NCI-H2081 treated with DMSO at 0.1 percent for 48 hours (cell line): ENCODE data around the gene SPESP1.
A peak's percentile ranks its signal among the peaks of the same experiment; 100 is the strongest.

Experiments
- DNase-seq: peaks from one replicate; lab custom pipeline; 2025; lab: John Stamatoyannopoulos, UW

The SPESP1 gene

DNA sequence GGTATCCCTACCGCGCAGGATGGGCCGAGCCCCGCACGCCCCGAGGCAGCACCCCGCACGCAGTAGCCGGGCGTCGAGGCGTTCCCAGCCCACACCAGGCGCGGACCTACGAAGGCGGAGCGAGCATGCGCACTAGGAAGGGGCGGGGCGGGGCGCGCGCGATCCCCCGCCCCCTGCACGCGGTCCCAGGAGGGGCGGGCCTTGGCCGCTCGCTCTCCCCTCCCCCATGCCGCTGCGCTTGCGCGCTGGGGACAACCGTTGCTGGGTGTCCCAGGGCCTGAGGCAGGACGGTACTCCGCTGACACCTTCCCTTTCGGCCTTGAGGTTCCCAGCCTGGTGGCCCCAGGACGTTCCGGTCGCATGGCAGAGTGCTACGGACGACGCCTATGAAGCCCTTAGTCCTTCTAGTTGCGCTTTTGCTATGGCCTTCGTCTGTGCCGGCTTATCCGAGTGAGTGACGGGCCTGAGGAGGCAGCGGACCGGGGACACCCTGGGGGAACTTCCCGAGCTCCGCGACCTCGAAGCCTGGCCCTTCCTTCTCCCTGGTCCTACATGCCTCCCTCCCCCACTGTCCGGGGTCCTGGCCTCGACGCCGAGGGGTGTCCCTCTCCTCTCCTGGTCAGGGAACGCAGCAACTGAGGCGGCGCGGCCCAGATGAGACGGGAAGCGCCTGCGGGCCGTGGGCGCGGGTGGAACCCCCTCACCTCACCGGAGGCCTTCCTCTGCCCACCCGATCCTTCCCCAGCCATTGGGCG lies at the start of gene SPESP1:
TSS of gene SPESP1 (plus strand) at position 258 of the 755 bp plus-strand sequence. CDS start at position 387, 129 bp downstream.
- DNase-seq = no peak

DNA sequence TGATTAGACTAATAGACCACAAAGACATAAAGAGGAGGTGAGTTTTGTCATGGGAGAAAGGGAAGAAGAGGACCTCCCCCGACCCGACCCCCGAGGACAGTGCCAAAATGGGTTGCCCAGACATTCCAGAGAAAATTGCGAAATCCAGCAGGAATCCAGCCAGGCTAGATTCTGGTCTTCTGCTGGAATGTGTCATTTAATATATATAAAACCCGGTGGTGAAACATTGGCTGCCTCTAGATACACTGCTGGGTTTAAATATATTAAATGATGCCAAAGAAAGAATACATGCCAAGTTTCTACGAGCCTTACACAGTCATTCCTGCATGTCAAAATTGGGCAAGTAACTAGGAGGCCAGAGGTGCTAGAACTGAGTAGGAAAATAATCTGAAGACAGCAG lies 45.3 kb upstream of the SPESP1 start:
- no peak for DNase-seq

DNA sequence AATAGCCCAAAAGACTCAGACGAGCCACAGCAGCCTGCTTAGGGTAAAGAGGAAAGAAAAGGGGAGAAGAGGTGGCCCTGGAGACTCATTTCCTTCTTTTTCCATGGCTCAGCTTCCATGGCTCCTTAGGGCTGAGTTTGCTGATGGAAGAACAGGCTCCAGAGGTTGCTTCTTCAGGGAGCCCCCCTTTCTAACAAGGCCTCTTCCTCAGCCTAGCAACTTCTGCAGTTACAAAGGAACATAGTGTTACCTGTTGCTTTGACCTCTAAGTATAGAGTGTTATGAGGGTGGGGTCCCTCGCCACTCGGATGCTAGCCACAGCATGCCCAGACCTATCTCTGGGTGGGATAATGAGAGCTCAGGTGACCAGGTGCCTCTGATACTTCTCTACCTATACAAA lies 43.2 kb upstream of the SPESP1 start:
- no peak for DNase-seq

DNA sequence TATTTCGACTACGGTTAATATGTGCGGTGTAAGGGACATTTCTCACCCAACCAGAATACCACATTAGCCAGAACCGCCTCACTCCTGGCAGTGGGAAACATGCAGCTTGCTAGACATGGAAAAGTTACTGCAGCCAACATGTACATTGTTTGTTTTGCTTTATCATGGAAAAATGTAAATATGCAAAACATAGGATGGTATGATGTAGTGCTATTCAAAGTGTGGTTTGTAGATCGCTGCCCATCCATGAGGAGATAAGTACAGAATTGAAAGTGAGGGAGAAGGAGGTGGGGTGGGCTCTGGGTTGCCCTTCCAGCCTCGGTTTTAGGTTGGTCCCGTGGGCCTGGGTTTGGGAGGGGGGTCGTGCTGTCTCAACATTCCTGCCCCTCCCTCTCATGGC lies 42.5 kb upstream of the SPESP1 start:
- DNase-seq = no peak

DNA sequence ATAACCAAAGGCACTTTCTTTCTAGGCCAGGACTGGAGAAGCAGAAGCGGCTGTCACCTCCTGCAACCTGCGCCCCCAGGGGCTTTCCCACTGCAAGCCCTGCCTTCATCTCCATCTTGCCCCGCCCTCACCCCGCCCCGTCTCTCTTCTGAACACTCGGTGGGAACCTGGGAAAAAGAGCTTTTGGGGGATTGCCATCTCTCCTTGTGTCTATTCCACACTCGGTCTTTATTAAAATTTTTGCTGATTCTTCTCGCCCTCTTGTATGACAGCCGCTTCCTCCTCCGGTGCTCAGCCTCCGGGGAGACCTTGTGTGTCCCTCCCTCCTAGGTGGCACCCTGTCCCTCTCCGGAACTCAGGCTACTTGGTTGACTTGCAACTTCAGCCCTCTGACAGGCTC lies 41.9 kb upstream of the SPESP1 start:
- no peak for DNase-seq

DNA sequence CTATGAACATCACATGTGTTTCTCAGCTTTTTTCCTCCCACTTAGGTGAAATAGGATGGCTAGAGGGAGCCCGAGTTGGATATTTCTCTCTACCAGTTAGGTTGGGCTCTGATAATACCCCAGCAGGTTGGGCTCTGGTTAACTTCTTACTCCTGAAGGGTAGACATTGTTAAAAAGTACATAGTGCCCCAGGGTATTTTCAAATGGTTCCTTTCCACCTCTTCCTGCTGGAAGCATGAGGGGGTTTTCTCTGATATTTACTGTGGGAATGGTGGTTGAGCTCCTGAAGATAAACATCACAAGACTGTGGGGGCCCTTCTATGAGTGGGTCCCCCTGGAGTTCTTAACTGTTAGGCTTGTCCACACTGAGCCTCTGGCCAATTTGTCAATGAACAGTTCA lies 36.1 kb upstream of the SPESP1 start:
- no peak for DNase-seq

DNA sequence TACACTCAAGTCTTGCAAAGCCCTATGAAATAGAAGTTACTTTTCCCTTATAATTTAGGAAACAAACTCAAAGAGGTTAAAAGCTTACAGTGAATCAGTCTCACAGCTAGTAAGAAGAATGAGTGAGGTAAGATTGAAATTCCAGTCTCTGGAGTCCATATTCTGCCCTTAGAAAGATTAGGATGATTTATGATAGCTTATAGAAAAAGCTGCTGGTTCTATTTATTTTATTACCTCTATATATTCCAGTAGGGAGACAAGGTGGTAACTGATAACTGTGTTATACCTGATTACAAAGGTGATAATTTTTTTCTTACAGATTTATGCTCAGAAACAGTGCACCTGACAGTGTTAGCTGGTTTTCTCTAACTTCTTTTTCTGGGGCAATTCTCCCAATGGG lies 34.1 kb upstream of the SPESP1 start:
- DNase-seq = no peak

DNA sequence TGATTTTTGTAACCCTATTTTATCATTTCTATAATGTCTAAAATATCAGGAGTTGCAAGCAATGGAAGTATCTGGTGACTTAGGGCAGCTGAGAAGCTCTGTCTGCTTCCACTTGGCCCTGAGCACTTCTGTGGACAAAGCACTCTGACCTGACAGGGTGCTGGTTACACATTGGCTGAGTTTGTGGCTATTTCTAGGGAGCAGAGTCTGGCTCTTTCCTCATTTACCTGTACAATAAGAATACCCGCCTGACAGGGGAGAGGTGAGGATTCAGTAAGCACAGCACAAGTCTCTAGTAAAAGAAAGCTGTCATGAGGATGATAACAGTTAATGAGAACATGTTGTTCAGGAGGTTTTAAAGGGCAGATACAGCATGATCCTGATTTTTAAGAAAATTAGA lies 33.3 kb upstream of the SPESP1 start:
- no peak for DNase-seq

DNA sequence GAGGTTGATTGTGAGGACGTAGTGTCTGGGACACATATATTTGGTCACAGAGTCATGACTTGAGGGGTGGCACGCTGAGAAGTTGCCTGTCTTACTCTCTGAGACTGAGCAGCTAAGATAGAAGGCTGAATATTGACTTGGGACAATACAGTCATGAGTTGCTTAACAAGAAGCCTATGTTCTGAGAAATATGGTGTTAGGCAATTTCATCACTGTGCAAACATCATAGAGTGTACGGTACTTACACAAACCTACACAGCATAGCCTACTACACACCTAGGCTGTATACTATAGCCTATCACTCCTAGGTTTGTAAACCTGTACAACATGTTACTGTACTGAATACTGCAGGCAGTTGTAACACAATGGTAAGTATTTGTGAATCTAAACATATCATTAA lies 30.3 kb upstream of the SPESP1 start:
- DNase-seq = no peak

DNA sequence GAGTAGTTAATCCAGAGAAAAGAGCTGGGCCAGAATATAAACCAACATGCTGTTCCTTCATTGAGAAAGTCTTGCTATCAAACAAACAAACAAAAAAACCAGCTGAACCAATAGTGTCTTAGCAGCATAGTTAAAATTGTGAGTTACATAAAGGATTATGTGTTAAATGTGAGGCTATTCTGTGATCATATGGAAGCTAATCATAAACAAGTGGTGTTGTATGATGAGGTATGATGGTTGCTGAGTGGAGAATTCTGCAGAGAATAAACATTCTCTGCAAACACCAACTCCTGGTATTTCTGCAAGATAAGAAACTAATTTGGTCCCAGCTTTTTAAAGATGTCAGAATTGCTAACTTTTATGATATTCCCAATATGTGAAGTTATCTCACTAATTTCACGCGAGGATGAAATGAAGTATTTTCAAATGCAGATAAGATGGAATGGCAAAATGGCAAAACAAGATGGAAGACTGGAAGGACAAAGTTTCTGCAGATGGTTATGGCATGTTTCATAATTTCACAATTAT lies 22.9 kb upstream of the SPESP1 start:
- DNase-seq = no peak

DNA sequence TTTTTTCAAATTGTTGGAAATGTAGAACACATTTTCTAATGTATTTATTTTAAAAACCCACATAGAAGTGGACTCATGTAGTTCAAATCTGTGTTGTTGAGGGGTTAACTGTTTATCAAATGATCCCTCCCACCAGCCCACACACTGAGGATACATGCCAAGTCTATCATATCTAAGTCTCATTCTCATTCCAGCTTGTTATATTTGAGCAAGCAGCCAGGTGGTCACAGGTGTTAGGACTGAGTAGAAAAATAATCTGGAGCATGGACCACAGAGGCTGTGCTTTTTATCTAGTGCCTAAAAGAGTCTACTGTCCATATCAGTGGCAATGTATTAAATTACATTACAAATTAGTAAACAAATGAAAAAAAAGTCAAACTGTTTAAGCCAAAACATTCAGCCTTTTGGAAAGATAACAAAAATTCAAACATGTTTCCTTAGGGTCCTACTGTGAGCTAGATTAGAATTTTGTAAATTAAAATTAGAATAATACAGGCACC lies 20.7 kb upstream of the SPESP1 start:
- DNase-seq = no peak

DNA sequence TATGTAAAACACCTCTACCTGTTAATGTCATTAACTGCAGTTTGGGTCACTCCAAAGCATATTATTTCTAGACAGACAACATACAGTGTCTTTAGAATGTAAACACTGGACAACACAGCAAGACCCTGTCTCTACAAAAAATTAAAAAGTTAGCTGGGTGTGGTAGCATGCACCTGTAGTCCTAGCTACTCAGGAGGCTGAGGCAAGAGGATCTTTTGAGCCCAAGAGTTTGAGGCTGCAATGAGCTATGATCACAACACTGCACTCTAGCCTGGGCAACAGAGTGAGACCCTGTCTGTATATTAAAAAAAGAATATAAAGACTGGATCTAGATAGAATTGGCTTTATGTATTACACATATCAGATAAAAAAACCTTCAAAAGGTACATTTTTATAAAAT lies 20.0 kb upstream of the SPESP1 start:
- DNase-seq = no peak

DNA sequence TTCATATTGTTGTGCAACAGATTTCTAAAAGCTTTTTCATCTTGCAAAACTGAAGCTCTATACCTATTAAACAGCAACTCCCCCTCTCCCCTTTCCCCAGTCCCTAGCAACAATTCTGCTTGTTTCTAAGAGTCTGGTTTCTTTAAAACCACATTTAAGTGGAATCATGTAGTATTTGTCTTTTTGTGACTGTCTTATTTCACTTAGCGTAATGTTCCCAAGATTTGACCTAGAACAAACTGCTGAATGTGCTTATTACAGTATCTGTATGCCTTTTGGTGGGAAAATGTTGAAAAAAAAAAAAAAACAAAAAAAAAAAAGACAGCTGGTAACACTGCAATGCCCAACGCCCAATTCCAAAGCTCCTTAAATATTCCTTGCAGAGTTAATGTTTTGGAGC lies 19.5 kb upstream of the SPESP1 start:
- DNase-seq = no peak

DNA sequence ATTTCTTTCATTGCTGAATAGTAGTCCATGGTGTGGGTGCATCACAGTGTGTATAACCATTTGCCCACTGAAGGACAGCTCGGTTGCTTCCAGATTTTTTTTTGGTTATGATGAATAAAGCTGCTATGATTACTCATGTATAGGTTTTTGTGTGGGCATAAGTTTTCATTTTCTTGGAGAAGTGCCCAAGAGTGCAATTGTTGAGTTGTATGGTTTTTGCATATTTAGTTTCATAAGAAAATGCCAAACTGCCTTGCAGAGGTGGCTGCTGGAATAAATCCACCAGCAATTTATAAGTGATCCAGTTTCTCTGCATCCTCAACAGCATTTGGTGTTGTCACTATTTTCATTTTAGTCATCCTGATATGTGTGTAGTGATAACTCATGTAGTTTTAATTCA lies 8.4 kb upstream of the SPESP1 start:
- DNase-seq = no peak

DNA sequence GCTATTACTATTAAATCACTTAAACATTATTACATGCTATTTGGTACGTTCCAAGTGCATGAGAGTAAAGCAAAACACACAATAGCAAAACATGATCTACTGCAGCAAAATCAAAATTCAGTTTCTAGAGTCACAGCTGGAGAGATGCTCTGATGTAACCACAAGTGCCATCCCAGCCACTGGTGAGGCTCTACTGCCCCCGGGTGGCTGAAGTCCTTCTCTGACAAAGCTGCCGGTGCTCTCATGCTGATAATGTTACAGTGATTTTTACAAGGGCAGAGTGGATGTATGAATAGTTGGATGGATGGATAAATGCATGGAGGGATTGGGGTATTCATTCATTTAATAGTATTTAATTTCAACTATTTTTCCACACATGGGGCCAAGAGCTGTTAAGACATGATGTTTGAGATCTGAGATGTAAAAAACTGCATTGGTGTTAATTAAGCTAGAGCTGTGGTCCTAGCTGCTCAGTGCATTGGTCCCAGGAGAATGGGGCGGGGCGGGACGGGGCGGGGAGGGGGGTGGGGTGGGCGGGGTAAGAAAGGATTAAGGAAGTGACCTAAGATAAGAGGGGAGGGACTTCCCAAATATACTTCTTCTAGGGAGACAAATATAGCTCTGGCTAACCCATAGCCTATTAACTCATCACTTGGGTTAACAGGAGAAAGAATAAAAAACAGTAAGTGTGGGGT lies 5.3 kb upstream of the SPESP1 start:
- peak; percentile 38 for DNase-seq

DNA sequence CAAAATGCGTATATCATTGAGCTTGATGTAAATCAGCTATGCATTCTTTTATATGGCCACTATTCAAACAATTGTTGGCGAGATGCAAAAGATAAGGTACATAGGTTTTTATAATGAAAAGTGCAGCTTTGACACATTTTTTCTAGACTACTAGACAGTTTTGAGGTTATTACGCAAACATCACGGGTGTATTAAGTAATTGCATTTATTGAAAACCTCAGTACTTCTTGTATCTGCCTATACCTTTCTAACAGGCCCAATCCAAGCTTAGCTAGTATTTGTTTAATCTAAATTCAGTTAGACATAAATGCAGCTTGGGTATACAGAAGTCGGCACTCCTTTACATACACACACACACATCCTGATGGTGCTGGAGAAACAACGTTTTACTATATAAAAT lies 2.7 kb downstream of the SPESP1 start:
- DNase-seq = no peak

DNA sequence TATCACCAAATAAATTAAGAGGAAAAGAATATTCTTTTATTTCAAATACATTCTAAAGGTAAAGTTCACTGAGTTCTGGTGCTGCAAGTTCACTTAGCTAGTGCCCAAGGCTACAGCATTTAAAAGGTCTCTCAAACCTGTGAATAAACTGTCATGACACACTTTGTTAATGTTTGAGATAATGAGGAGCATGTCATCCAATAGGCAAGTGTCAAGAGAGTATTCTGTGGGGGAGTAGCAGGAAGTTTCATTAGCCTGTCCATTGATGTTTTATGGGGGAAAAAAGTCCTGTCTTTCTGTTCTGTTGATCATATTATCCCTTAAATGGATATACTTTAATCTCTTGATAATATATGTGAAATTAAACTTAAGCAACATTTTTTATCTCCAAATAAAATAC lies 4.0 kb downstream of the SPESP1 start:
- no peak for DNase-seq

DNA sequence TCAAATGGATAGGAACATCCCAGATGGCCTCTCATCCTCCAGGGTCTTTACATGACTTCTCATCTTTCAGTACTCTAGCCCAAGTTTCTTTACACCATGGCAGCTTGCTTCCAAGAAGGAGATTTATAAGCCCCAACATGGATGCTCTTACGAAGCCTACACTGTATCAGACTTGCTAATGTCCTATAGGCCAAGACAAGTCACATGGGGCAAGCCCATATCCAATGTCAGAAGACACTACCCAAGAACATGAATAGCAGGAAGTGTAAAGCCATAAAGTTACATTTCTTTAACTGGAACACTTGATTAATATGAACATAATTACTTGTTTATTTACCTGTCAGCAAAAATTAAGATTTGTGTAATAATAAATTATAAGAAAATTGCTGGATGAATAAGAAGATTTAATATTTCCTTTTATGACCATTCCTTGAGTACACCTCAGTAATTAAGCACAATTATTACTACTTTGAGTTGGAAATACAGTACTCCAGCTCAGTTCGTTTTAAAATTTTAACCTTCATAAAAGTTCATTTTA lies 5.1 kb downstream of the SPESP1 start:
- no peak for DNase-seq

DNA sequence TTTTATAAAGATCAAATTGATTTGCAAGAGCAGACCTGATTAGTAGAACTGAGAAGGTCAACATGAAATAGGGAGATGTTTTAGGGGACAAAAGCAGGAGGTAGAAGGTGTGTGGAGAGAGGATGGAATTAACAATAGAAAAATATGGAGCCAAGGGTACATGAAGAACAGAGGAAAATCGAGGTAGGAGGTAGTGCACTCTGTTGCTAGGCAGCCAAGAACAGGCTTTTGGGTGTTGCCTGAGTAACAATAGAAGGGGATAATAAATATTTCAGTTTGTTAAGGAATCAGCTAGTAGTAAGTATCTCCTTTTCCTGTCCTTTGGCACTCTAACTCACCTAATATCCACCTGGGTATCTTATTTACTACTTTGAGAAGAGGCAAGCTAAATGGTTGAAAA lies 9.2 kb downstream of the SPESP1 start:
- no peak for DNase-seq

DNA sequence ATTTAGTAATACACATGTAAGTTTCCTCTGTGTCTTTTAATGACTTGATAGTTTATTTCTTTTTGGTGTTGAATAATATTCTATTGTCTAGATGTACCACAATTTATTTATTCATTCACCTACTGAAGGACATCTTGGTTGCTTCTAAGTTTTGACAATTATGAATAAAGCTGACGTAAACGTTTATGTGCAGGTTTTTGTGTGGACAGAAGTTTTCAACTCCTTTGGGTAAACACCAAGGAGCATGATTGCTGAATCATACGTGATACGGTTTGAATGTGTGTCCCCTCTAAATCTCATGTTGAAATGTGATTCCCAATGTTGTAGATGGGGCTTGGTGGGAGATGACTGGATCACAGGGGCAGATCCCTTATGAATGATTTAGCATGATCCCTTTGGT lies 21.5 kb downstream of the SPESP1 start:
- DNase-seq = no peak

DNA sequence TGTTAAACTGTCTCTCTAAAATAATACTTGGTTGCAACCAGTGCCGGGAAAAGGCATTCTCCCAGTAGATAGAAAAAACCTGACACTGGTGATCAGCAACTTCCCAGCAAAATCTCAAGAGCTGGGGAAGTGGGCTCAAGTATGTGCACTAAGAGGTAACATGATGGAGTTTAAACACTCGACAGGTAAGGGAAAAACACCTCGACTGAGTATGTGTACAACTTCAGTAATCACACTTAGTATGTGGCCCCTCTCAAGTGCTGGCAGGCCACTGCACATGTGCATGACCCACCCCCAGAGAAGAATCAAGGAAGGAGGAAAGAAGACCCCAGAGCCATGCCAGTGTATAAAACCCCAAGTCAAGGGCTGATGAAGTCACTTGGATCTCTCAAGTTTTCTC lies 27.4 kb downstream of the SPESP1 start:
- no peak for DNase-seq

DNA sequence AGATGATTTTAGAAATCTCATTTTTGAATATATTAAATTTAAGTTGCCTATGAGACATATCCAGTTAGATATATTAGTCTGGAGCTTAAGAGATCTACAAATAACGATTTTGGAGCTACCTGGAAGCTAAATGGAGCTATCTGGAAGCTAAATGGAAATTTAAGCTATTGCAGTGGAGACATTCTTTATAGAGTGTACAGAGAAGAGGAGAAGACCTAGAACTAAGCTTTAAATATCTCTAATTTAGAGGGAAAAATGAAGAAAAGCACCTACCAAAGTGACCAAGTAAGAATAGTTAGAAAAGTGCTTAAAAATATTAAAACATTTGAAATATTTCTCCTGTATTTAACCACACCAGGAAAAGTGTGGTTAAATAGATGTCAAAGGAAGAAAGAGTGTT lies 28.3 kb downstream of the SPESP1 start:
- no peak for DNase-seq

DNA sequence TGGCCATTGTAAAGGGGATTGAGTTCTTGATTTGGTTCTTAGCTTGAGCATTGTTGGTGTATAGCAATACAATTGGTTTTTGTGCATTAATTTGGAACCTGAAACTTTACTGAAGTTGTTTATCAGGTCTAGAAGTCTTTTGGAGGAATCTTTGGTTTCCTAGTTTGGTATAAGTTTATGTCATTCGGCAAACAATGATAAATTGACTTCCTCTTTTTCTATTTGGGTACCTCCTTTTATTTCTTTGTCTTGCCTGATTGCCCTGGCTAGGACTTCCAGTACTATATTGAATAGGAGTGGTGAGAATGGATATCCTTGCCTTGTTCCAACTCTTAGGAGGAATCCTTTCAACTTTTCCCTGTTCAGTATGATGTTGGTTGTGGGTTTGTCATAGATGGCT lies 32.1 kb downstream of the SPESP1 start:
- DNase-seq = no peak
